ENCODE data around the gene USP5. TPM values are rescaled to one million over a fixed set of nuclear protein-coding genes. Genes with fewer than 3 reads are reported as not detected.

Gene USP5
- total and polyA plus RNA-seq, 2 of the 8 experiments (the other 6 are each of a cell fraction or from before 2014, with no cell fraction given): 66.5 to 148 TPM

DNA sequence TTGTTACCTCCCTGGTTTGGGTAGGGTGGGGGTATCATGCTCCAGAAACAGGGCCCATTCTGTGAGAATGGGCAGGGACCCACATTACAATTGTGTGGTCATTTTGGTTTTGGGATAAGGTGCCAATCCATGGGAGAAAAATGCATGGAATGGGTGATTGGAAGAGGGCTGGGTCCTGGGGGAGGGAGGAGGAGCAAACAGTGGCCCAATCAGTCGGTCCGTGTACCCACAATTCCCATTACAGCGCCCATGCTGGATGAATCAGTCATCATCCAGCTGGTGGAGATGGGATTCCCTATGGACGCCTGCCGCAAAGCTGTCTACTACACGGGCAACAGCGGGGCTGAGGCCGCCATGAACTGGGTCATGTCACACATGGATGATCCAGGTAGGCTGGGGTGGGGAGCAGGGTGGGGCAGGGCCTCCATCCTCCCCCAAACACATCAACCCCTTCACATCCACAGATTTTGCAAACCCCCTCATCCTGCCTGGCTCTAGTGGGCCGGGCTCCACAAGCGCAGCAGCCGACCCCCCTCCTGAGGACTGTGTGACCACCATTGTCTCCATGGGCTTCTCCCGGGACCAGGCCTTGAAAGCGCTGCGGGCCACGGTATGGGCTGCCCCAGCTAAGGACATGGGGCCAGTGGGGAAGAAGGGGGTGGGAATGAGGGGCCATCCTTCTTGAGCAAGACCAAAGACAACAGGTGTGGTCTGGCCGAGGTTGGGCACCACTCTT, 11.8 kb downstream of the USP5 start:
- no peak overlapping the region for H4K91ac ChIP-seq (replicated peaks; ENCODE audit: insufficient read length, low read length)
- peaks cover 3% of the 10 kb centered on the region; the same call in 1 of the 2 replicates for H3K79me1 ChIP-seq (ENCODE audit: low read depth, low read length)
- no peak overlapping the region for H3K4me2 ChIP-seq (ENCODE audit: insufficient read depth in 1 of 2, low read depth in 2 of 2, low read length in 2 of 2)
- H2BK12ac ChIP-seq (ENCODE audit: low read depth, low read length): no peak overlapping the region
- no peak overlapping the region for H3K9ac ChIP-seq (replicated peaks in 1 of 4; ENCODE audit: extremely low read depth in 1 of 4, low read depth in 3 of 4, low read length in 3 of 4)
- FAIRE-seq (no peak), DNase-seq (ENCODE audit: low read depth in 1 of 2, low spot score in 2 of 2) (no peak)
- no peaks in the 10 kb centered on the region for H3K9me3 ChIP-seq (ENCODE audit: insufficient read depth in 2 of 2, low read depth in 1 of 2, low read length in 1 of 2)
- H3K4ac ChIP-seq (replicated peaks; ENCODE audit: insufficient read length, low read depth, low read length): no peak overlapping the region
- no peak overlapping the region; the same call in 1 of the 2 replicates for H4K8ac ChIP-seq (ENCODE audit: extremely low read depth, insufficient read depth, low read length)
- no peak overlapping the region for H3K4me3 ChIP-seq (ENCODE audit: extremely low read depth in 1 of 4, insufficient read depth in 2 of 4, low read depth in 3 of 4, low read length in 4 of 4)
- H2AK5ac ChIP-seq (ENCODE audit: low read depth, low read length): no peak overlapping the region
- no peak overlapping the region for H3K18ac ChIP-seq (ENCODE audit: extremely low read depth, low read length)
- H3K23me2 ChIP-seq (ENCODE audit: low read depth, low read length): peaks cover 11% of the 10 kb centered on the region
- H2AFZ ChIP-seq (ENCODE audit: low read length): no peak overlapping the region
- WGBS, 2 experiments (ENCODE audit: extremely low coverage in 1 of 2, insufficient coverage in 1 of 2, insufficient read length in 1 of 2, insufficient replicate concordance in 2 of 2, low coverage in 1 of 2, low lambda C conversion rate in 2 of 2, missing lambda C conversion rate in 1 of 2): 97% methylated on average over 14 of the region's 16 CpGs; no CpG with 5 or more reads in 1 of the 2 experiments
- H2BK5ac ChIP-seq (ENCODE audit: low read depth, low read length): no peak overlapping the region
- no peak overlapping the region for H2BK15ac ChIP-seq (ENCODE audit: low read length)
- H3K56ac ChIP-seq (replicated peaks; ENCODE audit: insufficient read length, low read depth, low read length): no peak overlapping the region
- H4K20me1 ChIP-seq (replicated peaks in 1 of 2; ENCODE audit: control insufficient read depth in 1 of 2, insufficient read depth in 2 of 2, low read length in 2 of 2): peaks cover 5 to 7% of the 10 kb centered on the region in 2 experiments
- H2BK120ac ChIP-seq (replicated peaks; ENCODE audit: low read depth, low read length): no peak overlapping the region
- CTCF ChIA-PET (ENCODE audit: partially characterized antibody): interaction anchor here (1.3 to 2.1 kb wide), 3 partner anchors 15 to 111 kb away, joined by 4 to 7 read pairs (median 5); partner anchors contain the start of gene MLF2
- no peak overlapping the region for H3K27ac ChIP-seq (ENCODE audit: low read depth, low read length)
- peaks cover 0 to 14% of the 10 kb centered on the region in 2 experiments; a peak in 2 of 4 replicates for H3K79me2 ChIP-seq (ENCODE audit: control insufficient read depth in 1 of 2, insufficient read depth in 2 of 2, low read length in 2 of 2)
- no peak overlapping the region for H2BK20ac ChIP-seq (ENCODE audit: low read length)
- no peaks in the 10 kb centered on the region for H3K27me3 ChIP-seq (replicated peaks in 1 of 4; ENCODE audit: control insufficient read depth in 3 of 4, extremely low read depth in 1 of 4, insufficient read depth in 3 of 4, low read length in 3 of 4)
- H3K23ac ChIP-seq (ENCODE audit: insufficient read length): no peak overlapping the region
- H3K36me3 ChIP-seq (ENCODE audit: control insufficient read depth in 2 of 4, insufficient read depth in 4 of 4, low read length in 3 of 4): peaks cover 23 to 54% (median 44%) of the 10 kb centered on the region in 4 experiments
- POLR2A ChIA-PET (ENCODE audit: partially characterized antibody): interaction anchor here (6.1 to 18.9 kb wide), 5 partner anchors 19 to 77 kb away, joined by 86 to 588 read pairs (median 304); partner anchors contain the start of genes ATN1, C12orf57, CDCA3 and ENO2
- H3K4me1 ChIP-seq (replicated peaks in 1 of 4; ENCODE audit: control insufficient read depth in 3 of 4, insufficient read depth in 4 of 4, low read length in 3 of 4): peaks cover 5 to 21% (median 12%) of the 10 kb centered on the region in 4 experiments
- TF ChIP-seq RXRA (IDR thresholded peaks at IDR 0.05; ENCODE audit: insufficient read depth, low read depth, low read length): no peak
- no peak for TF ChIP-seq SRF (IDR thresholded peaks at IDR 0.05; ENCODE audit: low read depth, low read length)
- TF ChIP-seq CBX8 (IDR thresholded peaks at IDR 0.05; ENCODE audit: borderline replicate concordance, low read depth, low read length): no peak
- no peak for TF ChIP-seq POU5F1 (IDR thresholded peaks at IDR 0.05; ENCODE audit: low read depth, low read length)
- no peak for TF ChIP-seq NRF1 (IDR thresholded peaks at IDR 0.05; ENCODE audit: low read depth, low read length)
- no peak for TF ChIP-seq GTF2F1 (IDR thresholded peaks at IDR 0.05; ENCODE audit: borderline replicate concordance, low read depth, low read length)
- no peak for TF ChIP-seq TAF1 (IDR thresholded peaks at IDR 0.05; ENCODE audit: low read depth, low read length)
- no peak overlapping the region for H3K14ac ChIP-seq (ENCODE audit: insufficient read length)
- H4K5ac ChIP-seq (ENCODE audit: insufficient read length, low read depth, low read length): no peak overlapping the region

Data from H1 (cell line).